ENCODE data around the gene FGF14. TPM values are rescaled to one million over a fixed set of nuclear protein-coding genes. Genes with fewer than 3 reads are reported as not detected.

The FGF14 gene
- total and polyA plus RNA-seq, 9 donors, result 0.06 to 4.8 (median 0.60) TPM; not detected in 2

DNA sequence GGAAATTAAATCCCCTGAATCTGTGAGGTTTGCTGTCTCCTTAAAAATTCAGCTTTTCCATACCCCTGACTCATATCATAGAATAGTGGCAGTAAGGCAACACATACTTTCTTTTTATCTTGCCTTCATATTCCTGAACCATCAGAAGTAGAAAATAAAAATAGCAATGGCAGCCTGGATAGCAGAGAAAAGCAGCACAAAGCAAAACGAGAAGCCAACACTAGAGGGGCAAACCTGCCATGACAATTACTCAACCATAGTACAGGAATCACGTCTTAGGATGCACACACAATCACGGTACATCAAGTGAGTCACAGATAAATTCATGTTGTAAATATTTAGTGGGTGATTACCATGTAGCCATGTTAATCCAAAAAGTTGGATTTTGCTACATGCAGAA, 606.4 kb downstream of the FGF14 start:
- no peak overlapping the region for H3K27ac ChIP-seq
- H3K9me3 ChIP-seq, result no peaks in the 10 kb centered on the region
- no peak for DNase-seq
- intact Hi-C loops (cut with DNase I), result no loop called here
- H3K27me3 ChIP-seq, result no peaks in the 10 kb centered on the region
- H3K4me3 ChIP-seq, result no peak overlapping the region
- no peaks in the 10 kb centered on the region for H3K36me3 ChIP-seq
- H3K4me1 ChIP-seq (ENCODE audit: insufficient read depth), result no peaks in the 10 kb centered on the region
- TF ChIP-seq POLR2A (IDR thresholded peaks at IDR 0.05) (no peak), EP300 (IDR thresholded peaks at IDR 0.05) (no peak)
- TF ChIP-seq, protein P1, sequence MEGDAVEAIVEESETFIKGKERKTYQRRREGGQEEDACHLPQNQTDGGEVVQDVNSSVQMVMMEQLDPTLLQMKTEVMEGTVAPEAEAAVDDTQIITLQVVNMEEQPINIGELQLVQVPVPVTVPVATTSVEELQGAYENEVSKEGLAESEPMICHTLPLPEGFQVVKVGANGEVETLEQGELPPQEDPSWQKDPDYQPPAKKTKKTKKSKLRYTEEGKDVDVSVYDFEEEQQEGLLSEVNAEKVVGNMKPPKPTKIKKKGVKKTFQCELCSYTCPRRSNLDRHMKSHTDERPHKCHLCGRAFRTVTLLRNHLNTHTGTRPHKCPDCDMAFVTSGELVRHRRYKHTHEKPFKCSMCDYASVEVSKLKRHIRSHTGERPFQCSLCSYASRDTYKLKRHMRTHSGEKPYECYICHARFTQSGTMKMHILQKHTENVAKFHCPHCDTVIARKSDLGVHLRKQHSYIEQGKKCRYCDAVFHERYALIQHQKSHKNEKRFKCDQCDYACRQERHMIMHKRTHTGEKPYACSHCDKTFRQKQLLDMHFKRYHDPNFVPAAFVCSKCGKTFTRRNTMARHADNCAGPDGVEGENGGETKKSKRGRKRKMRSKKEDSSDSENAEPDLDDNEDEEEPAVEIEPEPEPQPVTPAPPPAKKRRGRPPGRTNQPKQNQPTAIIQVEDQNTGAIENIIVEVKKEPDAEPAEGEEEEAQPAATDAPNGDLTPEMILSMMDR (IDR thresholded peaks at IDR 0.05), result no peak
- 66 to 80% (median 72%) methylated on average over 3 of the region's 3 CpGs for WGBS, 3 donors

DNA sequence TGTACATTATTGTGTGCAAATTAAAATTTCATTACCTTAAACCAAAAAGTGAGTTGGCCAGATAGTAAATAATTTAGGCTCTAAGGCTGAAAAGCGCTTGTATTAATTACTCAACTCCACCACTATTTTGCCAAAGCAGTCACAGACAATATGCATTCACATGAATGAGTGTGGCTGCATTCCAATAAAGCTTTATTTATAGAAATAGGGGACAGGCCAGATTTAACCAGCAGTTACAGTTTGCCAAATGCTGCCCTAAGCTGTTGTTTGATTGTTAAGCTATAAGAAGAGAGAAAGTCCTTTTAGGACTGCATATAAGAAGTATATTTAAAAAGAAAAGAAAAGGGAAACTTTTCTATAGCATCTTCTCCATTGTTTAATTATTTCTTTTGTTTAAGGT, 606.8 kb downstream of the FGF14 start:
- H3K4me3 ChIP-seq, result no peak overlapping the region
- intact Hi-C loops (cut with DNase I), result no loop called here
- H3K27me3 ChIP-seq, result no peaks in the 10 kb centered on the region
- no peaks in the 10 kb centered on the region for H3K9me3 ChIP-seq
- no peaks in the 10 kb centered on the region for H3K4me1 ChIP-seq (ENCODE audit: insufficient read depth)
- H3K36me3 ChIP-seq, result no peaks in the 10 kb centered on the region
- WGBS, 3 donors, result 80 to 90% (median 81%) methylated on average over 1 of the region's 1 CpG
- no peak overlapping the region for H3K27ac ChIP-seq
- no peak for DNase-seq
- no peak for TF ChIP-seq EP300 (IDR thresholded peaks at IDR 0.05)
- TF ChIP-seq, protein P1 (IDR thresholded peaks at IDR 0.05), result no peak
- TF ChIP-seq POLR2A (IDR thresholded peaks at IDR 0.05), result no peak

DNA sequence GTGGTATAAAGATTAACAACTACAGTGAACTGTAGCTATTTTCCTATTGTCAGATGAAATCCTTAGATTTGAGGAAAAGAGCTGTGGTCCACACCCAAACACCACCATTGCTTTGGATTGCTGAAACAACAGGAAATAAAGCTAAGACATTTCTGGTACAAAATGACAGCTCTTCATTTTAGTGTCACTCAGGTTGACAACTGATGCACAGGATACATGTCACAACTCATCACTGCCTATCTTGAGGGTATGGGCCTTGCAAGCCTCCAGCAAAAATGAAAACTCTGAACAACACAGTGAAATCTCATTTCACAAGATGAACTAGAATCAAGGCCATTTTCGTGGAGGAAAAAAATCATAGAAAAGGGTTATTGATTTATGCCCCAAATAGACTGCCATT, 609.7 kb downstream of the FGF14 start:
- H3K4me3 ChIP-seq, result no peak overlapping the region
- no peak overlapping the region for H3K27ac ChIP-seq
- no peaks in the 10 kb centered on the region for H3K9me3 ChIP-seq
- no peaks in the 10 kb centered on the region for H3K27me3 ChIP-seq
- 55 to 59% (median 56%) methylated on average over 1 of the region's 1 CpG for WGBS, 3 donors
- DNase-seq, result no peak
- intact Hi-C loops (cut with DNase I), result no loop called here
- no peaks in the 10 kb centered on the region for H3K4me1 ChIP-seq (ENCODE audit: insufficient read depth)
- TF ChIP-seq EP300 (IDR thresholded peaks at IDR 0.05) (no peak), POLR2A (IDR thresholded peaks at IDR 0.05) (no peak)
- TF ChIP-seq, protein P1 (IDR thresholded peaks at IDR 0.05), result no peak
- H3K36me3 ChIP-seq, result no peaks in the 10 kb centered on the region

DNA sequence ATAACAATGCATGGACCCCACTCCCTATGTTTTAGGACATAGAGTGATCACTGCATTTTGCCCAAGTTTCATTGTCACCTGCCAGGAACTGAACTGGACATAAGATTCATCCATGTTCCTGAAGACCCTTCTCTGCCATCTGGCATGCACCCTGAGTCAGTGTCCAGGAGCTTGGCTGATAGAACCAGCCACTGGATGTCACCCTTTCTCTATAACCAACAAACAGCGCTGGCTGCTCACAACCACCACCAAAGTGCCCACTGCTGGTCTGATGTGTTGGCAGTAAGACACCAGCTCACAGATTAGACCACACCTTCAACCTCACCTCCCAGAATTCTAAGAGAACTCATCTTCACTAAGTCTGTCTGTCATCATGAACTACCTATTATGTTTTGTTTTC, 616.0 kb downstream of the FGF14 start:
- DNase-seq, result no peak
- Histone ChIP-seq H3K36me3 (no peaks in the 10 kb centered on the region), H3K4me1 (ENCODE audit: insufficient read depth) (no peaks in the 10 kb centered on the region), H3K27me3 (no peaks in the 10 kb centered on the region), H3K27ac (no peak overlapping the region), H3K9me3 (no peaks in the 10 kb centered on the region), H3K4me3 (no peak overlapping the region)
- 17 to 53% (median 21%) methylated on average over 1 of the region's 1 CpG for WGBS, 3 donors
- intact Hi-C loops (cut with DNase I), result no loop called here
- TF ChIP-seq, protein P1 (IDR thresholded peaks at IDR 0.05), result no peak
- TF ChIP-seq POLR2A (IDR thresholded peaks at IDR 0.05) (no peak), EP300 (IDR thresholded peaks at IDR 0.05) (no peak)

DNA sequence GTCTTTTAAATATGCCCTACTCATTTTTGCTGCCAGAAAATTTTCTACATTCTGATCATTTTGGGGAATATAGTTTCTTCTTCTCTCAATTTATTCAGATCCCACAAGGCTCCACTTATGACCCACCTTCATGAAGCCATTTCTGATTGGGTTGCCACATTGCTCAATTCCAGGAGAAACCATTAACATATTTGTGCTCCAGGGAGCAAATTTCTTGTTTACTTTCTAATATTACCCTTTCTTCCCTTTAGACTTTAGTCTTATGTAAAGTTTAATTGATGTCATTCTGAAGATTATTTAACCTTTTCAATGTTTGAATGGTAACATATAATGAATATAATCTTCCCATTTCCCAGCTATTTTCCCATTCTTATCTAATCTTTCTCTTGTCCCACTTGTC, 617.5 kb downstream of the FGF14 start:
- no peak for TF ChIP-seq EP300 (IDR thresholded peaks at IDR 0.05)
- TF ChIP-seq, protein P1 (IDR thresholded peaks at IDR 0.05), result no peak
- no peak for TF ChIP-seq POLR2A (IDR thresholded peaks at IDR 0.05)

More for the DNA sequence above, 617.5 kb downstream of the FGF14 start:
- Histone ChIP-seq H3K9me3 (no peaks in the 10 kb centered on the region), H3K4me1 (ENCODE audit: insufficient read depth) (no peaks in the 10 kb centered on the region), H3K4me3 (no peak overlapping the region), H3K27ac (no peak overlapping the region), H3K27me3 (no peaks in the 10 kb centered on the region), H3K36me3 (no peaks in the 10 kb centered on the region)
- intact Hi-C loops (cut with DNase I), result no loop called here
- no peak for DNase-seq
